SU-DHL-6 (cell line): ENCODE results near the gene TTYH1.

Experiments used
- CTCF ChIP-seq: fragments of 200-600 bp; sonication (generic); IDR thresholded peaks from one replicate; pipeline ENCODE4 v1.5.1; 2017; ENCODE audit warnings: antibody characterized with exemption, mild to moderate bottlenecking, low read length, moderate library complexity; ENCODE audit not compliant: insufficient read depth, poor library complexity, severe bottlenecking
- EZH2phosphoT487 ChIP-seq: fragments of 200-600 bp; sonication (generic), shearing (Covaris generic); conservative IDR thresholded peaks from 2 replicates; pipeline ENCODE4 v1.6.1; 2018; ENCODE audit warnings: mild to moderate bottlenecking, antibody characterized with exemption, low read length, moderate library complexity, mixed read lengths

- TF ChIP-seq CTCF = no peak
- TF ChIP-seq EZH2phosphoT487 = no peak
These were observed 6.7 kb upstream of the TTYH1 start for GRCh38 chr19:54408456-54409026.
